Measurements from ENCODE around the gene COL10A1. TPM values are rescaled to one million over a fixed set of nuclear protein-coding genes. Genes with fewer than 3 reads are reported as not detected.

COL10A1 gene
- total RNA-seq, 1 donor from 2014 or later: not detected

DNA sequence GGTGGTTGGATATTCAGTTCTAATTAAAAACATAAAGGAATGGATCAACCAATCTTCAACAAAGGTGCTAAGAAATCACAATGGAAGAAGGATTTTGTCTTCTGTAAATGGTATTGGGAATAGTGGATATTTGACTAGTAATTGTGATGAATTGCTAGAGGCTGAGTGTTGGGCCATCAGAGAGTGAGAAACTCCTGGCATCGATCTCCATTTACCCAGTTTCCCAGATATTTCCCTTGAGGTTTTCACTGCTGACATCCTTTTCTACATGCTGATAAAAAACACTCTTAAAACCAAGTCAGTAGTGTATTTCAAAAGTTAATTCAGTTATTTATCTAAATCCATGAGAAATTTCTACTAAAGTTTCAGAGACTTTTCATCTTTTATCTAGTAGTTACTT, 40.4 kb upstream of the COL10A1 start:
- DNase-seq (ENCODE audit: low read depth) (no peak), FAIRE-seq (no peak)
- TF ChIP-seq, protein P1, sequence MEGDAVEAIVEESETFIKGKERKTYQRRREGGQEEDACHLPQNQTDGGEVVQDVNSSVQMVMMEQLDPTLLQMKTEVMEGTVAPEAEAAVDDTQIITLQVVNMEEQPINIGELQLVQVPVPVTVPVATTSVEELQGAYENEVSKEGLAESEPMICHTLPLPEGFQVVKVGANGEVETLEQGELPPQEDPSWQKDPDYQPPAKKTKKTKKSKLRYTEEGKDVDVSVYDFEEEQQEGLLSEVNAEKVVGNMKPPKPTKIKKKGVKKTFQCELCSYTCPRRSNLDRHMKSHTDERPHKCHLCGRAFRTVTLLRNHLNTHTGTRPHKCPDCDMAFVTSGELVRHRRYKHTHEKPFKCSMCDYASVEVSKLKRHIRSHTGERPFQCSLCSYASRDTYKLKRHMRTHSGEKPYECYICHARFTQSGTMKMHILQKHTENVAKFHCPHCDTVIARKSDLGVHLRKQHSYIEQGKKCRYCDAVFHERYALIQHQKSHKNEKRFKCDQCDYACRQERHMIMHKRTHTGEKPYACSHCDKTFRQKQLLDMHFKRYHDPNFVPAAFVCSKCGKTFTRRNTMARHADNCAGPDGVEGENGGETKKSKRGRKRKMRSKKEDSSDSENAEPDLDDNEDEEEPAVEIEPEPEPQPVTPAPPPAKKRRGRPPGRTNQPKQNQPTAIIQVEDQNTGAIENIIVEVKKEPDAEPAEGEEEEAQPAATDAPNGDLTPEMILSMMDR (IDR thresholded peaks at IDR 0.05; ENCODE audit: insufficient read depth, low read length, severe bottlenecking): no peak
- Histone ChIP-seq H3K27me3 (ENCODE audit: control insufficient read depth, insufficient read depth, low read length) (no peaks in the 10 kb centered on the region), H3K4me3 (ENCODE audit: low read depth, low read length) (no peak overlapping the region), H3K36me3 (ENCODE audit: control insufficient read depth, insufficient read depth, low read length) (no peaks in the 10 kb centered on the region)

DNA sequence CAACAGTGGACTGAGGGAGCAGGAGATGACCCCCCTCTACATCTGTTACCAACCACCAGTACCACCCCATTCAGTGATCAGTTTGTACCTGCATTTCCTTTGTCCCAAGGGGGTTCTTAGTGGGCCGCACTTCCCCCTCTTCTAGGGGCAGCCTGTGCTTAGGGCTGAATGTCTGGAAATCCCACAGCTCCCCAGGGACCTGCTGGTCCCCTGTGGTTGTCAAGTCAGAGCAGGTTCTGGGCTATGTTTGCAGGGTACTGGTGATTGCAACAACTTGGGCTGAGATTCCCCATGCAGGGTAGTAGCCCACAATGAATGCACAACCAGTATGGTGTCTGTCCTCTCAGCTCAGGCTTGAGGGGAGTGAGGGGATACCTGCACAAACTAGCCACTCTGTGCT, 39.7 kb upstream of the COL10A1 start:
- no peaks in the 10 kb centered on the region for H3K36me3 ChIP-seq (ENCODE audit: control insufficient read depth, insufficient read depth, low read length)
- H3K27me3 ChIP-seq (ENCODE audit: control insufficient read depth, insufficient read depth, low read length): no peaks in the 10 kb centered on the region
- no peak for DNase-seq (ENCODE audit: low read depth)
- no peak overlapping the region for H3K4me3 ChIP-seq (ENCODE audit: low read depth, low read length)
- no peak for FAIRE-seq
- TF ChIP-seq, protein P1 (IDR thresholded peaks at IDR 0.05; ENCODE audit: insufficient read depth, low read length, severe bottlenecking): no peak

DNA sequence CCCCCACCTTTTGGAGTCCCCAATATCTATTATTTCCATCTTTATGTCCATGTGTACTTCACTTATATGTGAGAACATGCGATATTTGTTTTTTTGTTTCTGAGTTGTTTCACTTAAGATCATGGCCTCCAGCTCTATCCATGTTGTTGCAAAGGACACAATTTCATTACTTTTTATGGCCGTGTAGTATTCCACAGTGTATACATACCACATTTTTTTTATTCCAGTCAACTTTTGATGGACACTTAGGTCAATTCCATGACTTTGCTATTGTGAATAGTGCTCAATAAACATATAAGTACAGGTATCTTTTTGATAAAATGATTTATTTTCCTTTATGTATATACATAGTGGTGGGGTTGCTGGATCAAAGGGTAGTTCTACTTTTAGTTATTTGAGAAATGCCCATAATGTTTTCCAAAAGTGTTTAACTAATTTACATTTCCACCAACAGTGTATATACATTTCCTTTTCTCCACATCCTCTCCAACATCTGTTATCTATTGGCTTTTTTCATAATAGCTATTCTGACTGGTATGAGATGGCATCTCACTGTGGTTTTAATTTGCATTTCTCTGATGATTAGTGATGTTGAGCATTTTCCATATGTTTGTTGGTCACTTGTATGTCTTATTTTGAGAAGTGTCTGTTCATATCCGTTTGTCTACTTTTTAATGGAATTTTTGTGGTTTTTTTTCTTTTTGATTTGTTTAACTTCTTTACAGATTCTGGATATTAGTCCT, 34.0 kb upstream of the COL10A1 start:
- H3K4me3 ChIP-seq (ENCODE audit: low read depth, low read length): no peak overlapping the region
- H3K36me3 ChIP-seq (ENCODE audit: control insufficient read depth, insufficient read depth, low read length): no peaks in the 10 kb centered on the region
- FAIRE-seq: no peak
- TF ChIP-seq, protein P1 (IDR thresholded peaks at IDR 0.05; ENCODE audit: insufficient read depth, low read length, severe bottlenecking): no peak
- no peaks in the 10 kb centered on the region for H3K27me3 ChIP-seq (ENCODE audit: control insufficient read depth, insufficient read depth, low read length)
- no peak for DNase-seq (ENCODE audit: low read depth)

DNA sequence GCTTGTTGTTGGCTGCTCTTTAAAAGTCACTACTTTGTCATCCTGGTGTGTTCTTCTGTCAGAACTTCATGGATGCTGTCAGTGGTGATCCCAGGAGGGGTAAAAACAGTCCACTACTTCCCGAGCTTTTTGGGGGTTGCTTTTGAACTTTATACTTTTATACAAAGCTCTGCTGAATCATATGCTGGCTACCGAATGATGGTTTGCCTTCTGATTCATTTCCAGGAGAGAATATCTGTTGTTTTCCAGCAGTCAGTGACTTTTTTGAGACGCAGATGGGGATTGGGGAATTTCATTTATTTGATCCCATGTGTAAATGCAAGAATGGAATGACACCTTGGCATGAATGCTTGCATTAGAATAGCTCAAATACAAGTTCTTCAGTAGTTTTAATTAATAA, 32.7 kb upstream of the COL10A1 start:
- Histone ChIP-seq H3K27me3 (ENCODE audit: control insufficient read depth, insufficient read depth, low read length) (no peaks in the 10 kb centered on the region), H3K36me3 (ENCODE audit: control insufficient read depth, insufficient read depth, low read length) (no peaks in the 10 kb centered on the region), H3K4me3 (ENCODE audit: low read depth, low read length) (no peak overlapping the region)
- DNase-seq (ENCODE audit: low read depth) (peak; percentile 7), FAIRE-seq (no peak)
- TF ChIP-seq, protein P1 (IDR thresholded peaks at IDR 0.05; ENCODE audit: insufficient read depth, low read length, severe bottlenecking): no peak

DNA sequence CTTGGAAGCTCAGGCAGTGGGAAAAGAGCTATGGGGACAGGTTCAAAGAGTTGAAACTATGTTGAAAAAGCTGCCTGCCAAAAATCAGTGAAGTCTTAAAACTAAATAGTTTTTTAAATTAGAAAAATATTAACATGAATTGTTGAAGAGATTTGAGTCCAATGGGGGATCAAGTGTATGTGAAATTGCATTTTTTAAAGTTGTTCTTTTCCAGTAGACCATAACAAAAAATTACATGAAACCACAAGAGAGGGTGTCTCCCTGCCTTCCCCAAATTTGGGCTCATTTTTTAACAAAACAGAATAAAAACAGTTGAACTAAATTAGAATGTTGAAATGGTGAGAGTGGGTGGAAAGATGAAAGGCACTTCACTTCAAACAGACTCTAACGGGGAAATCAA, 31.5 kb upstream of the COL10A1 start:
- no peak for DNase-seq (ENCODE audit: low read depth)
- Histone ChIP-seq H3K4me3 (ENCODE audit: low read depth, low read length) (no peak overlapping the region), H3K36me3 (ENCODE audit: control insufficient read depth, insufficient read depth, low read length) (no peaks in the 10 kb centered on the region), H3K27me3 (ENCODE audit: control insufficient read depth, insufficient read depth, low read length) (no peaks in the 10 kb centered on the region)
- TF ChIP-seq, protein P1 (IDR thresholded peaks at IDR 0.05; ENCODE audit: insufficient read depth, low read length, severe bottlenecking): no peak
- no peak for FAIRE-seq

Data from bronchial epithelial cell (primary cell).